Uterus (tissue), 4 donors: ENCODE results near the gene HORMAD2. TPM values are rescaled to one million over a fixed set of nuclear protein-coding genes. Genes with fewer than 3 reads are reported as not detected.

Experiments
- DNase-seq, 2 donors: peaks; one replicate each; pipeline ENCODE4 v3.0.0-alpha.2; 2019 to 2020
- H3K27ac ChIP-seq, 2 donors: fragments of 200-600 bp; sonication (generic); 1 replicate in 1 of 2; 2 replicates in 1 of 2; pipeline ENCODE4 v1.5.1; 2016 to 2018
- H3K27me3 ChIP-seq, 2 donors: fragments of 200-600 bp; sonication (generic); one replicate each; pipeline ENCODE4 v1.5.1; 2018 to 2019; ENCODE audit warnings: control low read depth in 1 of 2
- H3K36me3 ChIP-seq, 2 donors: fragments of 200-600 bp; sonication (generic); one replicate each; pipeline ENCODE4 v1.5.1; 2019; ENCODE audit warnings: control low read depth in 1 of 2
- H3K4me1 ChIP-seq, 2 donors: fragments of 200-600 bp; sonication (generic); one replicate each; pipeline ENCODE4 v1.5.1; 2018 to 2019; ENCODE audit warnings: control low read depth in 1 of 2
- H3K4me3 ChIP-seq, 2 donors: fragments of 200-600 bp; sonication (generic); 1 replicate in 1 of 2; 2 replicates in 1 of 2; pipeline ENCODE4 v1.5.1; 2018 to 2019; ENCODE audit warnings: mild to moderate bottlenecking in 1 of 2
- H3K9me3 ChIP-seq, 2 donors: fragments of 200-600 bp; sonication (generic); one replicate each; pipeline ENCODE4 v1.5.1; 2019; ENCODE audit warnings: control low read depth in 1 of 2
- CTCF ChIP-seq, 4 experiments: fragments of 200-600 bp in 2 of 4; fragments of 450-650 bp in 2 of 4; sonication (generic) in 2 of 4; IDR thresholded peaks; one replicate each; pipeline ENCODE4 v1.5.1; 2016 to 2019; ENCODE audit warnings: antibody characterized with exemption in 4 of 4, mild to moderate bottlenecking in 2 of 4, moderate library complexity in 1 of 4
- POLR2A ChIP-seq, 2 donors: fragments of 450-650 bp; IDR thresholded peaks; one replicate each; pipeline ENCODE4 v1.6.1; 2016; ENCODE audit warnings: antibody characterized with exemption in 2 of 2, mild to moderate bottlenecking in 1 of 2, moderate library complexity in 1 of 2
- intact Hi-C: fragments of 100-400 bp; cut with DNase I; formaldehyde crosslinking; loops from one replicate; pipeline ENCODE4 v1.15.1; 2023; ENCODE audit warnings: low total_unique reads
- total RNA-seq, 4 donors: library from RNA; depleted of rRNA in 3 of 4; stranded (reverse); fragments of >200 nt in 3 of 4; gene quantifications; one replicate each; pipeline versions ENCODE4 v1.1.0 to v1.2.4, GENCODE V29; 2014 to 2023
- donor health status: DM: yes; HTN: yes; CAD: no.

The HORMAD2 gene
- total RNA-seq, 4 donors from 2014 or later = not detected

- intact Hi-C loops = no loop called here
- Histone ChIP-seq H3K4me1 (no peaks in the 10 kb centered on the region), H3K9me3 (no peaks in the 10 kb centered on the region), H3K4me3 (no peak overlapping the region), H3K27me3 (no peaks in the 10 kb centered on the region), H3K36me3 (no peaks in the 10 kb centered on the region), H3K27ac (no peak overlapping the region)
- no peak for TF ChIP-seq CTCF (IDR thresholded peaks at IDR 0.05)
- TF ChIP-seq POLR2A (IDR thresholded peaks at IDR 0.05) = no peak
- no peak for DNase-seq
Measured at GRCh38 chr22:30217698-30218560, 137.7 kb downstream of the HORMAD2 start.

- H3K27ac ChIP-seq = no peak overlapping the region
- H3K27me3 ChIP-seq = no peaks in the 10 kb centered on the region
- TF ChIP-seq POLR2A (IDR thresholded peaks at IDR 0.05) = no peak
- intact Hi-C loops = no loop called here
- no peaks in the 10 kb centered on the region for H3K36me3 ChIP-seq
- no peak overlapping the region for H3K4me3 ChIP-seq
- DNase-seq = no peak
- H3K9me3 ChIP-seq = no peaks in the 10 kb centered on the region
- H3K4me1 ChIP-seq = no peaks in the 10 kb centered on the region
Measured at GRCh38 chr22:30219049-30219654, 138.9 kb downstream of the HORMAD2 start.

GRCh38 chr22:30219668-30220278 lies 139.5 kb downstream of the HORMAD2 start:
- Histone ChIP-seq H3K36me3 (no peaks in the 10 kb centered on the region), H3K4me3 (no peak overlapping the region), H3K9me3 (no peaks in the 10 kb centered on the region), H3K4me1 (no peaks in the 10 kb centered on the region), H3K27me3 (no peaks in the 10 kb centered on the region), H3K27ac (no peak overlapping the region)
- TF ChIP-seq POLR2A (IDR thresholded peaks at IDR 0.05) = no peak
- TF ChIP-seq CTCF (IDR thresholded peaks at IDR 0.05) = no peak
- DNase-seq = no peak
- intact Hi-C loops = no loop called here

GRCh38 chr22:30220338-30221012 lies 140.2 kb downstream of the HORMAD2 start:
- Histone ChIP-seq H3K4me1 (no peaks in the 10 kb centered on the region), H3K27me3 (no peaks in the 10 kb centered on the region), H3K4me3 (no peak overlapping the region)

More at GRCh38 chr22:30220338-30221012, 140.2 kb downstream of the HORMAD2 start:
- Histone ChIP-seq H3K9me3 (no peaks in the 10 kb centered on the region), H3K27ac (no peak overlapping the region), H3K36me3 (no peaks in the 10 kb centered on the region)
- no peak for DNase-seq
- TF ChIP-seq POLR2A (IDR thresholded peaks at IDR 0.05) = no peak
- no peak for TF ChIP-seq CTCF (IDR thresholded peaks at IDR 0.05)
- intact Hi-C loops = no loop called here
